Karpas-422 (cell line): Measurements from ENCODE around the gene MYO5A. TPM values are rescaled to one million over a fixed set of nuclear protein-coding genes. Genes with fewer than 3 reads are reported as not detected.

ENCODE experiments used
- DNase-seq: peaks from one replicate; pipeline ENCODE4 v3.0.0-alpha.2; 2015
- H2AFZ ChIP-seq: fragments of 200-600 bp; sonication (generic); 2 replicates; pipeline ENCODE4 v1.6.1; 2014; ENCODE audit warnings: antibody characterized with exemption, low read length, mixed read lengths
- H3K27ac ChIP-seq: fragments of 200-600 bp; sonication (generic); 2 replicates; pipeline ENCODE4 v1.5.1; 2014; ENCODE audit warnings: mild to moderate bottlenecking, low read length, moderate library complexity
- H3K27me3 ChIP-seq: fragments of 200-600 bp; sonication (generic); 2 replicates; pipeline ENCODE4 v1.6.1; 2014; ENCODE audit warnings: low read length, mixed read lengths
- H3K36me3 ChIP-seq: fragments of 200-600 bp; sonication (generic); 2 replicates; pipeline ENCODE4 v1.6.1; 2014; ENCODE audit warnings: low read length, mixed read lengths; ENCODE audit not compliant: insufficient read depth
- H3K4me1 ChIP-seq: fragments of 200-600 bp; sonication (generic); 2 replicates; pipeline ENCODE4 v1.6.1; 2014; ENCODE audit warnings: mild to moderate bottlenecking, low read length, mixed read lengths
- H3K4me2 ChIP-seq: fragments of 200-600 bp; sonication (generic); 2 replicates; pipeline ENCODE4 v1.6.1; 2014; ENCODE audit warnings: low read length, low read depth, mild to moderate bottlenecking; ENCODE audit not compliant: poor library complexity, severe bottlenecking
- H3K4me3 ChIP-seq: fragments of 200-600 bp; sonication (generic); 2 replicates; pipeline ENCODE4 v1.5.1; 2014; ENCODE audit warnings: mild to moderate bottlenecking, antibody characterized with exemption, low read length, mixed read lengths
- H3K79me2 ChIP-seq: fragments of 200-600 bp; sonication (generic); 2 replicates; pipeline ENCODE4 v1.6.1; 2014; ENCODE audit warnings: mild to moderate bottlenecking, low read length, mixed read lengths
- H3K9ac ChIP-seq: fragments of 200-600 bp; sonication (generic); 2 replicates; pipeline ENCODE4 v1.6.0; 2014; ENCODE audit warnings: low read length
- H3K9me2 ChIP-seq: fragments of 200-600 bp; sonication (generic), shearing (Covaris generic); replicated peaks from 2 replicates; pipeline ENCODE4 v1.6.0; 2014; ENCODE audit warnings: mild to moderate bottlenecking, low read length, moderate library complexity; ENCODE audit not compliant: insufficient read depth
- H3K9me3 ChIP-seq: fragments of 300-700, 200-600 bp; sonication (generic); 2 replicates; pipeline ENCODE4 v1.6.1; 2014; ENCODE audit warnings: low read length, mixed read lengths
- H4K20me1 ChIP-seq: fragments of 200-600 bp; sonication (generic); 2 replicates; pipeline ENCODE4 v1.6.1; 2014; ENCODE audit warnings: mild to moderate bottlenecking, antibody characterized with exemption, low read length, low read depth; ENCODE audit not compliant: insufficient read depth
- total RNA-seq: library from RNA; depleted of rRNA; stranded (reverse); fragments of >200 nt; shearing (Covaris generic); gene quantifications from 2 replicates; pipeline ENCODE4 v1.2.3, GENCODE V29; 2014; ENCODE audit warnings: low replicate concordance

MYO5A gene
- total RNA-seq, 1 experiment from 2014 or later: 34.8 TPM

GRCh38 chr15:52397118-52397517, 131.6 kb downstream of the MYO5A start:
- H3K36me3 ChIP-seq: peaks cover 5% of the 10 kb centered on the region; the same call in 1 of the 2 replicates
- H3K27ac ChIP-seq: no peak overlapping the region
- no peaks in the 10 kb centered on the region for H3K79me2 ChIP-seq
- no peak overlapping the region for H3K9ac ChIP-seq
- no peak overlapping the region for H2AFZ ChIP-seq
- H3K9me3 ChIP-seq: no peaks in the 10 kb centered on the region
- no peaks in the 10 kb centered on the region for H3K9me2 ChIP-seq
- H4K20me1 ChIP-seq: no peaks in the 10 kb centered on the region
- peaks cover 5% of the 10 kb centered on the region; the same call in 1 of the 2 replicates for H3K4me1 ChIP-seq
- H3K4me3 ChIP-seq: no peak overlapping the region
- H3K4me2 ChIP-seq: no peak overlapping the region
- DNase-seq: no peak
- no peaks in the 10 kb centered on the region for H3K27me3 ChIP-seq

GRCh38 chr15:52394118-52394517, 134.6 kb downstream of the MYO5A start:
- H3K9me2 ChIP-seq: no peaks in the 10 kb centered on the region
- no peak for DNase-seq
- no peak overlapping the region for H3K9ac ChIP-seq
- no peak overlapping the region for H2AFZ ChIP-seq
- no peaks in the 10 kb centered on the region for H3K79me2 ChIP-seq
- H3K27ac ChIP-seq: no peak overlapping the region
- no peaks in the 10 kb centered on the region for H3K9me3 ChIP-seq
- H3K27me3 ChIP-seq: no peaks in the 10 kb centered on the region
- H3K4me3 ChIP-seq: no peak overlapping the region
- H3K4me1 ChIP-seq: peaks cover 5% of the 10 kb centered on the region; the same call in 1 of the 2 replicates
- H3K36me3 ChIP-seq: peaks cover 17% of the 10 kb centered on the region
- no peak overlapping the region for H3K4me2 ChIP-seq
- H4K20me1 ChIP-seq: no peaks in the 10 kb centered on the region

- Histone ChIP-seq H3K27ac (no peak overlapping the region), H3K4me3 (no peak overlapping the region), H3K27me3 (no peaks in the 10 kb centered on the region), H3K9ac (no peak overlapping the region), H3K9me2 (no peaks in the 10 kb centered on the region), H3K4me2 (no peak overlapping the region), H3K9me3 (no peaks in the 10 kb centered on the region), H4K20me1 (no peaks in the 10 kb centered on the region), H2AFZ (no peak overlapping the region), H3K36me3 (peaks cover 15% of the 10 kb centered on the region), H3K79me2 (no peaks in the 10 kb centered on the region), H3K4me1 (peaks cover 5% of the 10 kb centered on the region; the same call in 1 of the 2 replicates)
- no peak for DNase-seq
These were observed 136.5 kb downstream of the MYO5A start for GRCh38 chr15:52392008-52392687.

GRCh38 chr15:52391069-52391468, 137.6 kb downstream of the MYO5A start:
- Histone ChIP-seq H3K4me1 (peaks cover 5% of the 10 kb centered on the region; the same call in 1 of the 2 replicates), H4K20me1 (no peaks in the 10 kb centered on the region), H3K9me3 (no peaks in the 10 kb centered on the region), H3K4me3 (no peak overlapping the region), H3K27ac (no peak overlapping the region), H3K27me3 (no peaks in the 10 kb centered on the region), H2AFZ (no peak overlapping the region), H3K9me2 (no peaks in the 10 kb centered on the region), H3K79me2 (no peaks in the 10 kb centered on the region), H3K36me3 (peaks cover 12% of the 10 kb centered on the region), H3K9ac (no peak overlapping the region), H3K4me2 (no peak overlapping the region)
- no peak for DNase-seq

GRCh38 chr15:52385670-52386069, 143.0 kb downstream of the MYO5A start:
- Histone ChIP-seq H3K4me3 (no peak overlapping the region), H3K27me3 (no peaks in the 10 kb centered on the region), H3K4me1 (no peaks in the 10 kb centered on the region), H3K4me2 (no peak overlapping the region), H3K9me3 (no peaks in the 10 kb centered on the region), H2AFZ (no peak overlapping the region), H4K20me1 (no peaks in the 10 kb centered on the region), H3K9me2 (no peaks in the 10 kb centered on the region), H3K9ac (no peak overlapping the region), H3K79me2 (no peaks in the 10 kb centered on the region), H3K27ac (no peak overlapping the region), H3K36me3 (peaks cover 6% of the 10 kb centered on the region; the same call in 1 of the 2 replicates)
- DNase-seq: no peak

GRCh38 chr15:52383100-52383588, 145.5 kb downstream of the MYO5A start:
- Histone ChIP-seq H4K20me1 (no peaks in the 10 kb centered on the region), H3K27ac (no peak overlapping the region), H3K9me3 (no peaks in the 10 kb centered on the region), H3K4me3 (no peak overlapping the region), H3K27me3 (no peaks in the 10 kb centered on the region), H2AFZ (no peak overlapping the region), H3K4me2 (no peak overlapping the region), H3K4me1 (no peaks in the 10 kb centered on the region), H3K79me2 (no peaks in the 10 kb centered on the region), H3K9me2 (no peaks in the 10 kb centered on the region), H3K36me3 (peaks cover 6% of the 10 kb centered on the region; the same call in 1 of the 2 replicates), H3K9ac (no peak overlapping the region)
- no peak for DNase-seq

GRCh38 chr15:52382647-52383046, 146.0 kb downstream of the MYO5A start:
- no peaks in the 10 kb centered on the region for H4K20me1 ChIP-seq
- DNase-seq: no peak
- H3K4me2 ChIP-seq: no peak overlapping the region
- no peak overlapping the region for H3K27ac ChIP-seq
- H3K9me3 ChIP-seq: no peaks in the 10 kb centered on the region
- H3K36me3 ChIP-seq: peaks cover 6% of the 10 kb centered on the region; the same call in 1 of the 2 replicates
- no peak overlapping the region for H2AFZ ChIP-seq
- H3K9ac ChIP-seq: no peak overlapping the region
- H3K4me3 ChIP-seq: no peak overlapping the region
- H3K79me2 ChIP-seq: no peaks in the 10 kb centered on the region
- no peaks in the 10 kb centered on the region for H3K4me1 ChIP-seq
- no peaks in the 10 kb centered on the region for H3K27me3 ChIP-seq
- H3K9me2 ChIP-seq: no peaks in the 10 kb centered on the region

GRCh38 chr15:52379395-52380106, 149.1 kb downstream of the MYO5A start:
- H3K27me3 ChIP-seq: no peaks in the 10 kb centered on the region
- no peak overlapping the region for H3K4me3 ChIP-seq
- H3K79me2 ChIP-seq: no peaks in the 10 kb centered on the region
- H2AFZ ChIP-seq: no peak overlapping the region
- peaks cover 27% of the 10 kb centered on the region for H3K36me3 ChIP-seq
- no peak overlapping the region for H3K27ac ChIP-seq
- DNase-seq: no peak
- no peaks in the 10 kb centered on the region for H3K4me1 ChIP-seq
- no peak overlapping the region for H3K9ac ChIP-seq
- no peaks in the 10 kb centered on the region for H3K9me3 ChIP-seq
- no peak overlapping the region for H3K4me2 ChIP-seq
- no peaks in the 10 kb centered on the region for H4K20me1 ChIP-seq
- no peaks in the 10 kb centered on the region for H3K9me2 ChIP-seq
